ENCODE measurements around the gene SELENON.

GRCh38 chr1:25803368-25803767 lies 3.4 kb downstream of the SELENON start:
- TF ChIP-seq TARDBP (IDR thresholded peaks at IDR 0.05) (no peak), SP1 (IDR thresholded peaks at IDR 0.05) (no peak), ARNT (IDR thresholded peaks at IDR 0.05) (no peak), SUZ12 (IDR thresholded peaks at IDR 0.05) (no peak), FOXM1 (IDR thresholded peaks at IDR 0.05; ENCODE audit: borderline replicate concordance) (no peak)
